Stomach (tissue), 4 donors: Measurements from ENCODE around the gene PTX3.

ENCODE experiments used
- POLR2A ChIP-seq, 4 donors: fragments of 450-650 bp; IDR thresholded peaks; one replicate each; pipeline ENCODE4 v1.6.1; 2016; ENCODE audit warnings: antibody characterized with exemption in 4 of 4, control low read depth in 2 of 4, mild to moderate bottlenecking in 1 of 4, moderate library complexity in 1 of 4
- POLR2AphosphoS5 ChIP-seq, 3 donors: sonication (generic); formaldehyde crosslinking; IDR thresholded peaks; one replicate each; pipeline ENCODE4 v1.6.1; 2016; ENCODE audit warnings: antibody characterized with exemption in 3 of 3
- TF ChIP-seq, protein P1 (sequence below), 7 experiments: fragments of 450-650 bp in 4 of 7; fragments of 200-600 bp in 3 of 7; sonication (generic) in 3 of 7; IDR thresholded peaks; one replicate each; pipeline ENCODE4 v1.5.1; 2016 to 2019; ENCODE audit warnings: antibody characterized with exemption in 7 of 7, control low read depth in 2 of 7, mild to moderate bottlenecking in 1 of 7

GRCh38 chr3:157410945-157411344, 25.7 kb upstream of the PTX3 start:
- TF ChIP-seq POLR2AphosphoS5 (IDR thresholded peaks at IDR 0.05) (no peak), POLR2A (IDR thresholded peaks at IDR 0.05) (no peak)
- TF ChIP-seq, protein P1, sequence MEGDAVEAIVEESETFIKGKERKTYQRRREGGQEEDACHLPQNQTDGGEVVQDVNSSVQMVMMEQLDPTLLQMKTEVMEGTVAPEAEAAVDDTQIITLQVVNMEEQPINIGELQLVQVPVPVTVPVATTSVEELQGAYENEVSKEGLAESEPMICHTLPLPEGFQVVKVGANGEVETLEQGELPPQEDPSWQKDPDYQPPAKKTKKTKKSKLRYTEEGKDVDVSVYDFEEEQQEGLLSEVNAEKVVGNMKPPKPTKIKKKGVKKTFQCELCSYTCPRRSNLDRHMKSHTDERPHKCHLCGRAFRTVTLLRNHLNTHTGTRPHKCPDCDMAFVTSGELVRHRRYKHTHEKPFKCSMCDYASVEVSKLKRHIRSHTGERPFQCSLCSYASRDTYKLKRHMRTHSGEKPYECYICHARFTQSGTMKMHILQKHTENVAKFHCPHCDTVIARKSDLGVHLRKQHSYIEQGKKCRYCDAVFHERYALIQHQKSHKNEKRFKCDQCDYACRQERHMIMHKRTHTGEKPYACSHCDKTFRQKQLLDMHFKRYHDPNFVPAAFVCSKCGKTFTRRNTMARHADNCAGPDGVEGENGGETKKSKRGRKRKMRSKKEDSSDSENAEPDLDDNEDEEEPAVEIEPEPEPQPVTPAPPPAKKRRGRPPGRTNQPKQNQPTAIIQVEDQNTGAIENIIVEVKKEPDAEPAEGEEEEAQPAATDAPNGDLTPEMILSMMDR (IDR thresholded peaks at IDR 0.05), result no peak
